Measurements from ENCODE around the gene KCNJ2.

DNA sequence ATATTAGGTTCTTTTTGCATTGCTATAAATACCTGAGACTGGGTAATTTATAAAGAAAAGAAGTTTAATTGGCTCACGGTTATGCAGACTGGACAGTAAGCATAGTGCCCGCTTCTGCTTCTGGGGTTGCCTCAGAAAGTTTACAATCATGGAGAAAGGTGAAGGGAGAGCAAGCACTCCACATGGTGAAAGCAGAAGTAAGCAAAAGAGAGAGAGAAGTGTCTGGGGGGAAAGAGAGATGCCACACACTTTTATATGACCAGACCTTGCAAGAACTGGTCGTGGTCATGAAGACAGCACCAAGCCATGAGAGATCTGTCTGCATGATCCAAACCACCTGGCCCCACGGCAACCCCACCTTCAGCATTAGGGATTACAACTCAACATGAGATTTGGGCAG is 48.9 kb upstream of the KCNJ2 start:
- TF ChIP-seq, protein P1, sequence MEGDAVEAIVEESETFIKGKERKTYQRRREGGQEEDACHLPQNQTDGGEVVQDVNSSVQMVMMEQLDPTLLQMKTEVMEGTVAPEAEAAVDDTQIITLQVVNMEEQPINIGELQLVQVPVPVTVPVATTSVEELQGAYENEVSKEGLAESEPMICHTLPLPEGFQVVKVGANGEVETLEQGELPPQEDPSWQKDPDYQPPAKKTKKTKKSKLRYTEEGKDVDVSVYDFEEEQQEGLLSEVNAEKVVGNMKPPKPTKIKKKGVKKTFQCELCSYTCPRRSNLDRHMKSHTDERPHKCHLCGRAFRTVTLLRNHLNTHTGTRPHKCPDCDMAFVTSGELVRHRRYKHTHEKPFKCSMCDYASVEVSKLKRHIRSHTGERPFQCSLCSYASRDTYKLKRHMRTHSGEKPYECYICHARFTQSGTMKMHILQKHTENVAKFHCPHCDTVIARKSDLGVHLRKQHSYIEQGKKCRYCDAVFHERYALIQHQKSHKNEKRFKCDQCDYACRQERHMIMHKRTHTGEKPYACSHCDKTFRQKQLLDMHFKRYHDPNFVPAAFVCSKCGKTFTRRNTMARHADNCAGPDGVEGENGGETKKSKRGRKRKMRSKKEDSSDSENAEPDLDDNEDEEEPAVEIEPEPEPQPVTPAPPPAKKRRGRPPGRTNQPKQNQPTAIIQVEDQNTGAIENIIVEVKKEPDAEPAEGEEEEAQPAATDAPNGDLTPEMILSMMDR (IDR thresholded peaks at IDR 0.05), result no peak
- TF ChIP-seq POLR2A (IDR thresholded peaks at IDR 0.05), result no peak
